WTC11 (cell line): Measurements from ENCODE around the gene CSPG5. TPM values are rescaled to one million over a fixed set of nuclear protein-coding genes. Genes with fewer than 3 reads are reported as not detected.

Experiments
- ATAC-seq: fragments of 200-7000 bp; cut with Tn5 transposase; 2 replicates; pipeline ENCODE4 v1.10.0; 2021; ENCODE audit warnings: mild to moderate bottlenecking, moderate library complexity
- CTCF ChIA-PET: fragments of 300-600 bp; sonication (Branson Sonifier 250); formaldehyde crosslinking; loops from one replicate; lab custom pipeline; 2021; ENCODE audit warnings: antibody characterized with exemption; lab: Charles Lee
- POLR2A ChIA-PET: fragments of 350-600 bp; sonication (Branson Sonifier 250); formaldehyde crosslinking; loops from one replicate; lab custom pipeline; 2021; ENCODE audit warnings: antibody characterized with exemption; lab: Charles Lee
- DNase-seq: peaks from one replicate; pipeline ENCODE4 v3.0.0; 2021; ENCODE audit warnings: low spot score
- H3K27ac Mint-ChIP-seq: 2 replicates; pipeline ENCODE4 v1.8.0; 2021; ENCODE audit warnings: mixed read lengths
- H3K27me3 Mint-ChIP-seq: 2 replicates; pipeline ENCODE4 v1.8.0; 2021; ENCODE audit warnings: low read depth, mild to moderate bottlenecking, moderate library complexity, mixed read lengths
- H3K36me3 Mint-ChIP-seq: 2 replicates; pipeline ENCODE4 v1.8.0; 2021; ENCODE audit warnings: mixed read lengths
- H3K4me1 Mint-ChIP-seq: 2 replicates; pipeline ENCODE4 v1.8.0; 2022; ENCODE audit warnings: mixed read lengths
- H3K4me3 Mint-ChIP-seq: 2 replicates; pipeline ENCODE4 v1.8.0; 2021; ENCODE audit warnings: mild to moderate bottlenecking, moderate library complexity, mixed read lengths
- H3K9me3 Mint-ChIP-seq: 2 replicates; pipeline ENCODE4 v1.8.0; 2021; ENCODE audit warnings: mixed read lengths
- ARID4B ChIP-seq: sonication (generic); formaldehyde crosslinking; IDR thresholded peaks from 2 replicates; pipeline ENCODE4 v1.8.0; 2023; ENCODE audit warnings: missing genetic modification reagents, mild to moderate bottlenecking, borderline replicate concordance
- ATF1 ChIP-seq: sonication (generic); formaldehyde crosslinking; IDR thresholded peaks from 2 replicates; pipeline ENCODE4 v1.8.1; 2023; ENCODE audit warnings: mild to moderate bottlenecking, moderate library complexity, missing genetic modification reagents
- ATF3 ChIP-seq: sonication (generic); formaldehyde crosslinking; conservative IDR thresholded peaks from 2 replicates; pipeline ENCODE4 v1.8.1; 2022; ENCODE audit warnings: mild to moderate bottlenecking, missing genetic modification reagents
- GRHL2 ChIP-seq: fragments of 250-450 bp; sonication (Bioruptor Pico); IDR thresholded peaks from 2 replicates; pipeline ENCODE4 v1.8.0; 2022; ENCODE audit warnings: mild to moderate bottlenecking, moderate library complexity; ENCODE audit not compliant: insufficient replicate concordance, severe bottlenecking
- HMGXB4 ChIP-seq: sonication (generic); formaldehyde crosslinking; IDR thresholded peaks from 2 replicates; pipeline ENCODE4 v1.8.1; 2023; ENCODE audit warnings: mild to moderate bottlenecking, moderate library complexity, missing genetic modification reagents
- JUN ChIP-seq: sonication (generic); formaldehyde crosslinking; IDR thresholded peaks from 2 replicates; pipeline ENCODE4 v1.8.0; 2023; ENCODE audit warnings: mild to moderate bottlenecking, missing genetic modification reagents
- KAT7 ChIP-seq: sonication (generic); formaldehyde crosslinking; IDR thresholded peaks from 2 replicates; pipeline ENCODE4 v1.8.1; 2023; ENCODE audit warnings: missing genetic modification reagents, mild to moderate bottlenecking, borderline replicate concordance
- MAX ChIP-seq: sonication (generic); formaldehyde crosslinking; IDR thresholded peaks from 2 replicates; pipeline ENCODE4 v1.8.0; 2022; ENCODE audit warnings: mild to moderate bottlenecking, missing genetic modification reagents
- NFYB ChIP-seq: sonication (generic); formaldehyde crosslinking; conservative IDR thresholded peaks from 2 replicates; pipeline ENCODE4 v1.8.0; 2022; ENCODE audit warnings: low read depth, missing genetic modification reagents
- OVOL2 ChIP-seq: fragments of 250-450 bp; sonication (Bioruptor Pico); IDR thresholded peaks from 2 replicates; pipeline ENCODE4 v1.9.0; 2021; ENCODE audit warnings: mild to moderate bottlenecking, borderline replicate concordance
- PRDM15 ChIP-seq: sonication (generic); formaldehyde crosslinking; IDR thresholded peaks from 2 replicates; pipeline ENCODE4 v1.8.0; 2022; ENCODE audit warnings: missing genetic modification reagents
- SOX15 ChIP-seq: fragments of 250-450 bp; sonication (Bioruptor Pico); IDR thresholded peaks from 2 replicates; pipeline ENCODE4 v1.9.0; 2021; ENCODE audit warnings: mild to moderate bottlenecking
- ZNF425 ChIP-seq: fragments of 250-450 bp; sonication (Bioruptor Pico); conservative IDR thresholded peaks from 2 replicates; pipeline ENCODE4 v1.9.0; 2021; ENCODE audit warnings: mild to moderate bottlenecking
- ZNF532 ChIP-seq: fragments of 250-450 bp; sonication (Bioruptor Pico); IDR thresholded peaks from 2 replicates; pipeline ENCODE4 v1.9.0; 2021; ENCODE audit warnings: mild to moderate bottlenecking, borderline replicate concordance
- total RNA-seq: library from RNA; stranded (reverse); gene quantifications from 3 replicates; pipeline ENCODE4 v1.2.3, GENCODE V29; 2021

CSPG5 gene
- total RNA-seq, 1 experiment from 2014 or later = 3.3 TPM

GRCh38 chr3:47523310-47524073 is 55.2 kb downstream of the CSPG5 start (continued):
- TF ChIP-seq PRDM15 (CRISPR knock-in tag) (no peak), OVOL2 (no peak), JUN (CRISPR knock-in tag) (no peak), ARID4B (CRISPR knock-in tag) (no peak)
- TF ChIP-seq, all 79 proteins: peak for 0

- H3K4me1 Mint-ChIP-seq = peaks cover 19% of the 10 kb centered on the region
- CTCF ChIA-PET = interaction anchor here (0.6 to 3.0 kb wide), 48 partner anchors 8 to 914 kb away, joined by 3 to 21 read pairs (median 4); partner anchors contain the start of genes CSPG5, DHX30 and ELP6
- H3K27ac Mint-ChIP-seq = no peak overlapping the region
- TF ChIP-seq ZNF532 (CRISPR knock-in tag) (0 out of 2 replicates have a peak, but pooled peaks have one; percentile 68), GRHL2 (no peak), MAX (peak; percentile 99), HMGXB4 (CRISPR knock-in tag) (peak; percentile 37; the same call in 1 of the 2 replicates), KAT7 (CRISPR knock-in tag) (no peak), SOX15 (CRISPR knock-in tag) (no peak), ATF1 (no peak), OVOL2 (no peak), ATF3 (CRISPR knock-in tag) (no peak), ZNF425 (CRISPR knock-in tag) (no peak), NFYB (CRISPR knock-in tag) (no peak)
Measured at GRCh38 chr3:47522082-47522987, 56.3 kb downstream of the CSPG5 start.

More at GRCh38 chr3:47522082-47522987, 56.3 kb downstream of the CSPG5 start:
- H3K9me3 Mint-ChIP-seq = no peaks in the 10 kb centered on the region
- DNase-seq = peak; percentile 85
- POLR2A ChIA-PET = interaction anchor here (0.6 to 1.2 kb wide), 4 partner anchors 9 to 155 kb away, joined by 4 to 8 read pairs (median 4); partner anchors contain the start of gene ELP6
- H3K4me3 Mint-ChIP-seq = no peak overlapping the region
- peak; percentile 84 for ATAC-seq
- H3K27me3 Mint-ChIP-seq = peaks cover 19% of the 10 kb centered on the region
- no peaks in the 10 kb centered on the region for H3K36me3 Mint-ChIP-seq
